Lower lobe of right lung (tissue), 2 donors: ENCODE data around the gene TMEM52B. TPM values are rescaled to one million over a fixed set of nuclear protein-coding genes. Genes with fewer than 3 reads are reported as not detected.

Source experiments
- ATAC-seq, 2 donors: fragments of 200-7000 bp; cut with Tn5 transposase; one replicate each; pipeline ENCODE4 v1.9.1; 2020 to 2022; ENCODE audit warnings: mild to moderate bottlenecking in 2 of 2, moderate library complexity in 2 of 2
- DNase-seq: peaks from one replicate; pipeline ENCODE4 v3.0.0-alpha.2; 2020
- H3K27ac ChIP-seq: fragments of 200-600 bp; one replicate; pipeline ENCODE4 v1.8.0; 2022
- H3K27me3 ChIP-seq: fragments of 200-600 bp; one replicate; pipeline ENCODE4 v1.8.0; 2022; ENCODE audit warnings: low read depth
- H3K36me3 ChIP-seq: fragments of 200-600 bp; one replicate; pipeline ENCODE4 v1.8.0; 2022; ENCODE audit warnings: mild to moderate bottlenecking
- H3K4me1 ChIP-seq: fragments of 200-600 bp; one replicate; pipeline ENCODE4 v1.8.0; 2022
- H3K4me3 ChIP-seq: fragments of 200-600 bp; one replicate; pipeline ENCODE4 v1.8.0; 2022; ENCODE audit warnings: mild to moderate bottlenecking
- H3K9me3 ChIP-seq: fragments of 200-600 bp; one replicate; pipeline ENCODE4 v1.8.0; 2022
- CTCF ChIP-seq: fragments of 200-600 bp; IDR thresholded peaks from one replicate; pipeline ENCODE4 v1.8.0; 2022; ENCODE audit warnings: antibody characterized with exemption, mild to moderate bottlenecking
- intact Hi-C: fragments of 100-400 bp; cut with DNase I; formaldehyde crosslinking; loops from one replicate; pipeline ENCODE4 v1.11.0; 2022
- total RNA-seq: library from RNA; stranded (reverse); fragmentation: NEBNext Ultra II Directional; extraction: Animal tissue kit (Norgen Biotek cat#: 25700); gene quantifications from one replicate; pipeline ENCODE4 v1.2.1, GENCODE V29; 2021
- donor health status: DM: no; HTN: yes; CAD: no; lungs with severe emphysema.

Gene TMEM52B
- total RNA-seq, 1 donor from 2014 or later, result 3.6 TPM

- intact Hi-C loops, result no loop called here
- peak overlapping the region; percentile 79 for H3K27ac ChIP-seq
Measured at GRCh38 chr12:10153271-10154144, 25.3 kb upstream of the TMEM52B start.

GRCh38 chr12:10154145-10154496 lies 24.7 kb upstream of the TMEM52B start:
- peak in 1 of 2 donors; percentile 21 for ATAC-seq
- Histone ChIP-seq H3K27me3 (no peaks in the 10 kb centered on the region), H3K9me3 (no peaks in the 10 kb centered on the region), H3K4me3 (peak overlapping the region; percentile 66), H3K36me3 (no peaks in the 10 kb centered on the region), H3K4me1 (peaks cover 8% of the 10 kb centered on the region), H3K27ac (peak overlapping the region; percentile 79)
- no peak for TF ChIP-seq CTCF
- no peak for DNase-seq
- intact Hi-C loops, result no loop called here

More at GRCh38 chr12:10153271-10154144, 25.3 kb upstream of the TMEM52B start:
- TF ChIP-seq CTCF, result peak; percentile 71
- no peaks in the 10 kb centered on the region for H3K27me3 ChIP-seq
- H3K36me3 ChIP-seq, result no peaks in the 10 kb centered on the region
- ATAC-seq, result peak; percentile 87 to 96
- H3K9me3 ChIP-seq, result no peaks in the 10 kb centered on the region
- peak; percentile 86 for DNase-seq
- peak overlapping the region; percentile 66 for H3K4me3 ChIP-seq
- H3K4me1 ChIP-seq, result peaks cover 8% of the 10 kb centered on the region

GRCh38 chr12:10155966-10156365 lies 22.9 kb upstream of the TMEM52B start:
- no peak for DNase-seq
- no peak for ATAC-seq
- no peak overlapping the region for H3K4me3 ChIP-seq
- TF ChIP-seq CTCF, result no peak
- no peaks in the 10 kb centered on the region for H3K9me3 ChIP-seq
- intact Hi-C loops, result no loop called here
- H3K36me3 ChIP-seq, result no peaks in the 10 kb centered on the region
- H3K27ac ChIP-seq, result no peak overlapping the region
- peaks cover 8% of the 10 kb centered on the region for H3K4me1 ChIP-seq
- H3K27me3 ChIP-seq, result no peaks in the 10 kb centered on the region

- Histone ChIP-seq H3K4me3 (no peak overlapping the region), H3K36me3 (no peaks in the 10 kb centered on the region), H3K4me1 (no peaks in the 10 kb centered on the region), H3K27me3 (no peaks in the 10 kb centered on the region), H3K27ac (no peak overlapping the region), H3K9me3 (no peaks in the 10 kb centered on the region)
- TF ChIP-seq CTCF, result no peak
- intact Hi-C loops, result no loop called here
- DNase-seq (no peak), ATAC-seq (no peak)
Measured at GRCh38 chr12:10158406-10158805, 20.4 kb upstream of the TMEM52B start.

- H3K4me1 ChIP-seq, result no peaks in the 10 kb centered on the region
- intact Hi-C loops, result no loop called here
- ATAC-seq, result no peak
- no peak overlapping the region for H3K27ac ChIP-seq
- no peaks in the 10 kb centered on the region for H3K27me3 ChIP-seq
- no peaks in the 10 kb centered on the region for H3K9me3 ChIP-seq
- TF ChIP-seq CTCF, result no peak
- no peak for DNase-seq
- H3K36me3 ChIP-seq, result no peaks in the 10 kb centered on the region
- H3K4me3 ChIP-seq, result no peak overlapping the region
Measured at GRCh38 chr12:10159280-10159679, 19.6 kb upstream of the TMEM52B start.
